GM18867 (cell line): ENCODE data around the gene THEMIS.
"Not testable (repeated sequence)": the region's sequence is repeated elsewhere in the genome, so short reads cannot be mapped to it uniquely, and the experiment has no call there.

ENCODE experiments used
- ATAC-seq: cut with Tn5 transposase; IDR thresholded peaks from one replicate; pipeline ENCODE4 v1.9.1; 2021; ENCODE audit warnings: mild to moderate bottlenecking, moderate library complexity; ENCODE audit not compliant: unreplicated experiment

THEMIS gene

DNA sequence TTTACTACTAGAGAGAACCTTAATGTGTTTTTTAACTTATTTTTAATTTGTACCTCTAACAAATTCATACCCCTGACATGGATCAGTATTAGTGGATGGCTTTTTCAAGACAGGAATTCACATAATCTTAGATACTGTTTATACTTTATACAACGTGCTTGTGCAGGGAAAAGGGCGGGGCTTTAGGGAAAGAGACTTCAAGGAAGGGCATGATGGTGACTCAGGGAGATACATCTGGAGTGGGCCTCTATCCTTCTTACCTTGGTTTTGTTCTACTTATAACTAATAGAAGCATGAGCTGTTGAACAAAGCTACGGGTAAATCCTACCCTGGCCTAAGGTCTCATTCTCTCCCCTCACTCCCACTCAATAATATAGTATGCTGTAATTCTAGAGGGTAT is 163.1 kb downstream of the THEMIS start:
- ATAC-seq, result no peak

DNA sequence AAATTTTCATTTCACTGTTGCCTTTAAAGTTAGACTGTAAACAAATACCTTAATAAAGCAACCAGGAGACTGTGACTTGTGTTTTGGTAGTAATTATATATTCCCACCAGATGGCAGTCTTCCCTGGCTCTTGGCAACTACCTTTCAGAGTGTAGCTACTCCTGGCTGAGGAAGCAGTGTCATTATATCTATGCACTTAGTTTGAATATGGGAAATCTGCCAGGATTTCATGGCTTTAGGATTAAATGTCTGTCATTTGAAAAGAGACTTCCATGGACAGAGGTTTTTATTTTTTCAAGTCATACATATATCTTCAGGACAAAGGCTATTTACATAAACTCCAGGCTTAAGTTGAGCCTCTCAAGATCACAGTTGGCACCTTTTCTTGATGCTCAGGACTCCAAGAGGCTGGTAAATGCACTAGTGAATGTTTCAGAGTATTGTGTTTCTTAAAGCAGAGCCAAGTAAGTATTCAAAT is 163.8 kb downstream of the THEMIS start:
- peak; percentile 95 for ATAC-seq

DNA sequence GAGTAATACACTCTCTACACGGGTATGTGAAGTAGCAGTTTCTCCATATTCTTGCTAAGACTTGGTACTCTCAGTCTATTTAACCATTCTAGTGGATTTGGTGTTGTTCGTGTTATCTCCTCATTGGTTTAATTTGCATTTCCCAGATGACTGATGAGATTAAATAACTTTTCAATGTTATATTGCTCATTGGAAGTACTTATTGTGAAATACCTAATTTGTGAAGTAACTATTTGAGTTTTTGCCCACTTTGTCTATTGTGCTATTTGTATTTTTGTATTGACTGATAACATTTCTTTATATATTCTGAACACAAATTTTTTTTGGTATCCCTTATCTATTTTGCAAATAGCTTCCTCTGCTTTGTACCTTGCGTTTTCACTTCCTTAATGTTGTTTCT is 167.9 kb downstream of the THEMIS start:
- no peak for ATAC-seq

DNA sequence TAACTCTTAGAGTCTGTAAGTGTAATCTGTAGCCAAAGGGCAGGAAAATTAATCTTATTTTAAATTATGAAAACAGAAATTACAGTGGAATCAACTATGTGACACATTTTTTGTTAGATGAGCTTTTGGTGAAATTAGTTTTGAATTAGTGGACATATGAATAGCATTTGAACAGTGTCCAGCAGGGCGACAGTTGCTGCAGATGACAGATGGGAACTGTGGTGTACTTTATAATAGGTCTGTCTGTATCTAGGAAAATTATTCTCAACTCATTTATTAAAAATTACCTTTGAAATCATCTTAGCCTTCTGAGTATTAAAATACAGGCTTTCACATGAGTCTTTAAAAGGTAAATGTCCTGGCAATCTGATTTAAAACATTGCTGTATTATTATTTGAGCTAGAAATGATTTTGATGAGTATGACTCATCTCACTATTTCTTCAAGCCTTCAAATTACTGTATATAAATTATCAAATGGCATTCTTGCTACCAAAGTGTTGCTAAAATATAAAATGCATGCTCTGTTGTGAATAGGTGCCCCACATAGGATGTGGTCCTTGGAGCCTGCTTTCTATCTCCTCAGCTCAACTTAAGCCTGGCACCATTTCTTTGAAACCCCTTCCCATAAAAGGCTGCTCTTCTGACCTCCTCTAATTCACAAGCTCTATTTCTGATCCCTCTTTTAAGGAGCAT is 173.5 kb downstream of the THEMIS start:
- ATAC-seq, result no peak

DNA sequence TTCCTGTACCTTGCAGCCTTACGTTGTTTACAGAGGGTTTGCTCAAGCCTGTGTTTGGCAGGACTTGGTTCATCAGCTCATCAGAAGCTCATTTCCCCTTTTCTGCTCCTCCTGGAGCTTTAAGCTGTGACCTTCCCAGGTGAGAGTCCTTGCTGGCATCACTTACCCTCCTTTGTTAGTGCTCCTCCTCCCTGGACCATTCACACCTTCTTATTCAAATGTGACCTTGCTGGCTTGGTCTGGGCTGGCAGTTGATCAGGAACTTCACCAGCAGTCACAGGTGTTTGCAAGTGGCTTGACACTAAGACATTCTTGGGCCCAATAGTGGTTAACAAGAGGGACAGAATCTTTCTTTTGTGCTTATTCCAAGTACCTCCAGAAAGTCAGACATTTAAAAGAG is 175.0 kb downstream of the THEMIS start:
- no peak for ATAC-seq

DNA sequence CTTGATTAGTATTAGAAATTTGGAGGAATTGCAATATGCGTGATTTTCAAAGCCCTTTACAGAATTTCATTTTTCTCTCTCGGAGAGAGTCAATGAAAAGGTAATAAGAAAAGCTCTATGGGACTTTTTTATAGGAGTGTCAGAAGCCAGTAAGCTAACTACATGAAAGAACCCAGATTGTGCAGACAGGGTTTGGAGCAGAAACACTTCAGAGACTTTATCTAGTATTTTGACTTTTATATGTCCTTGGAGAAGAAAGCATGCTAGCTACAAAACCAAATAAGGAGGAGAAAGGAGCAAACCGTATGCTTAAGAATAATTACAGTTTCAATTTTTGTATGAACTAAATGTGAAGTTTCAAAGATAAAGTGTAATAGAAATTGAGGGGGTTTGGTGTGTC is 182.2 kb downstream of the THEMIS start:
- ATAC-seq, result no peak

DNA sequence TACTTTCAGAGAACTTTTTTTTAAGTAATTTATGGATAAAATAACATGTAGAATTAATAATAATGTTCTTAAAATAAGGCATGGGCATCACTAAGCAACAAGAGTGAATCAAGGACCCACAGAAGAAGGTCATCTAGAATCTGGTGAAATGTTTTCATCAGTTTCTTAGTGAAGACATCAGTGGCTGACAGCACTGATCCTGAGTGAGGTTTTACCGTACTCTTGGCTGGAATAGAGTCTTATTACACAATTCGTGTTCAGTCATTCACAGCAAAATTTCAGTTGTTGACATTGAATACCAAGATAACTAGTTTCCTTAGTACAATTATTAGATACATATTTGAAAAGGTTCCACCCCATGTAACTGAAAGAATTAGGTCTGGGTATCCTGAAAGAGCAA is 183.5 kb downstream of the THEMIS start:
- no peak for ATAC-seq

DNA sequence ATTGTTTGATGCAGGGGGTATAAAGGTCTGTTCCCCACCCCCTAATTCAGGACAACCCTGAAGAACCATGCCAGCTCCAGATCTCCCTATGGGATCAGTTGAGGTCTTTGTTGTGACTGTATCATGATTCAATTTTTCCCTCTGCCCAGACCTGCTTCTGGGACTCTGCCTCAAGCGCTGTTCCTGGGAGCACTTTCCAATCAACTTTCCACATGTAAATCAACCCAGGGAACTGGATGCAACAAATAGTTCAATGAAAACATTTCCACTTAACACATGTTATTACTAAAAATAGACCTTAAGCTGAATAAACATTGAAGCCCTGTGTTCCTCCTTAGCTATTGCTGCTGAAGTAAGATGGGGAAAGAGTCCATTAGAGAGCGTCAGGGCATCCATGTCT is 184.4 kb downstream of the THEMIS start:
- no peak for ATAC-seq

DNA sequence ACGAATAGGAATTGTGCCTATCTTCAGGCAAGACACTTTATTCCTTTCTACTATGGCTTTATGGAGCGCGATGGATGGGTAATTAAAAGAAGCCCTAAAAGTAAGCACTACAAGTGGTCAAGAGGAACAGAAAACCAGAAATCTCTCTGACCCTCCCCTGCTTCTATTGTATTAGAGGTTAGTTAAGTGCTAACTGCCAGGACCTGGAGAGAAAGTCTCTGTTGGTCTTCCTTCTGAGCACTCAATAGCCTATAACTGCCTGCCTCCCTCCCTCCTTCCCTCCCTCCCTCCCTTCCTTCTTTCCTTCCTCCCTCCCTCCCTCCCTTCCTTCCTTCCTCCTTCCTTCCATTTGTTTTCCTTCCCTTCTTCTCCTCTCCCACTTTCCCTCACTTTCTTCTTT is 190.2 kb downstream of the THEMIS start:
- no peak for ATAC-seq

DNA sequence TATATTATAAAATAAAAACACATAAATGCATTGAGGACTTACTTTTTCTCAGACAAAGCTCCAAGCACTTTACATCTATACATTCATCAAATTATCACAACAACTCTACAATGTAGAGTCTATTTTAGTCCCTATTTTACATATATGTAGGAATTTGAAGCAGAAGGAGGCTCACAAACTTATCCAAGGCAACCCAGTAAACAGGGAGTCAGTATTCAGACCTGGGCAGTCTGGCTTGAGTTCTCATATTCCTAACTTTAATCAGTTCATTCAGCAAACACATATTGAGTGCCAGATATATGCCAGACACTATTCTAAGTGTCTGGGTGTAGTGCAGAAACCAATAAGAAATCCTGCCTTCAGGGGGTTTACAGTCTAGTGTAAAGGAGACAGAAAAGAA is 194.6 kb downstream of the THEMIS start:
- ATAC-seq, result no peak

DNA sequence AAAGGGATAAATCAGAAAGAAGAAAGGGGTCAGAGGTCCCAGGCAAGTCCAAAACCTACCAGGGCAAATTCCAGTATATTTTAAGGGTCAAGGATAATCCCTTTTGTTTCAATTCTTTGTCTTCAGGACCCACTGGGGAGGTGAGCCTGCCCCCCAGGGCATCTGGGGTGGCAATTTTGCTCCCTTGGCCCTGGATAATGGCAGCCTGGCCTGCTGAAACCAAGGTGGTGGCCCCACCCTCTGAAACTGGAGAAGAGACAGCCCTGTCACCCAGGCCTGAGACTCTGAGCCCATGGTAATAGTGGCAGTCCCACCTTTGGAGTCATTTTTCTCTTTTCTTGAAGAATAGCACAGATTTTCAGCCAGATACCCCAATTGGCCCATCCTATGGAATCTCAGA is 205.8 kb downstream of the THEMIS start:
- ATAC-seq, result no peak

DNA sequence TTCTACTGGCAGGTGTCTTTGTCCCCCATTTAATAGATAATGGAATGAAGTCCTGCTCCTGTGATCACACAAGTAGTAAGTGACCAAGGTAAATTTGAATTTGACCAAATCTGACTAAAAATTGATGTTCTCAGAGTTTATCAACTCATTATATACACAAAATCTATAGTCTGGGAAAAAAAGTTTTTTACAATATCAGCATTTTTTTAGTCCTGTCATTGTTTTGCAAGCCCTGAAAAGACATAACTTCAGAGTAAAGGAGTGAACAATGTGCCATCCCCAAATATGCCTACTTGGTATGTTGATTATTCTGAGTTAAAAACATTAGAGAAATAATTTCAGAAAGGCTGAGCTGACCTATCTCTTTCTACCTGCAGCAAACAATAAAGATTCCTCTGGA is 209.7 kb downstream of the THEMIS start:
- ATAC-seq, result no peak

DNA sequence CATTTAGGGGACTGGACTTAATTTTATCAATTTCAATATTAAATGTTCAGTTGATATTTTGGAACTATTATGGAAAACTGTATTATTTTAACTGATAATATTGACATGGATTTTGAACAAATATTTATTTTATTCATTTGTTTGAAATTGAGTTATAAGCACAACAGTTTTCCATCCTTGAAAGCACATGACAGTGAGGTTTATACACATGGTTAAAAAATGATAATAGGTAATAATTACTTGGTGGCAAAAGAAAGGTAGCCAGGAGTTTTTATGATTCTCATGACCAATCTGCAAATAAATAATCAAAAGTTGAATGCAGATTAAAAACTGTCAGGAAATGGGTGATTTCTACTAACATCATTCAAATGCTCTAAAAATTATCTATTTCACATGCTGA is 210.3 kb downstream of the THEMIS start:
- no peak for ATAC-seq

DNA sequence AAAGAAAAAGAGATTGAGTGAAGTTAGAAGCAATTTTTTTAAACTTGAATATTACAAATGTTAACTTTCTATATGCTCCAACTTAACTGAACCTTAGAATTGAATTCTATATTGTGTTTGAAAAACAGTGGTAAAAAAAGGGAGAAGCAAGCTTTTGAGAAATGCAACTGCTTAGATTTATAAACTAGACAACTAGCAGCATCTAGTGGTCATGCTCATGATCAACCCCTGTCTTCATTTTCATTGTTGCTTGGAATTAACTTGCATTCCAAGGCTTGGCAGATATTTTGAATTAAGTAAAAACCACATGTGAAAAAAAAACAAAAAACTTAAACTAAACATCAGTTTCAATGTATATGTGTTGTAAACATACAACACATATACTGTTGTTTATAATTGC is 210.8 kb downstream of the THEMIS start:
- no peak for ATAC-seq

DNA sequence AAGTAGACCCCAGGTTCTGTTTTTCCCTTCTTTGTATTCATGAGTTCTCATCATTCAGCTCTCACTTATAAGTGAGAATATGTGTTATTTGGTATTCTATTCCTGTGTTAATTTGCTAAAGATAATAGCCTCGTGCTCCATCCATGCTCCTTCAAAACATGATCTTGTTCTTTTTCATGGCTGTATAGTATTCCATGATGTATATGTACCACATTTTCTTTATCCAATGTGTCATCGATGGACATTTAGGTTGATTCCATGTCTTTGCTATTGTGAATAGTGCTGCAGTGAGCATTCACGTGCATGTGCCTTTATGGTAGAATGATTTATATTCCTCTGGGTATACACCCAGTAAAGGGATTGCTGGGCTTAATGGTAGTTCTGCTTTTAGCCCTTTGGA is 213.4 kb downstream of the THEMIS start:
- not testable (repeated sequence) for ATAC-seq

DNA sequence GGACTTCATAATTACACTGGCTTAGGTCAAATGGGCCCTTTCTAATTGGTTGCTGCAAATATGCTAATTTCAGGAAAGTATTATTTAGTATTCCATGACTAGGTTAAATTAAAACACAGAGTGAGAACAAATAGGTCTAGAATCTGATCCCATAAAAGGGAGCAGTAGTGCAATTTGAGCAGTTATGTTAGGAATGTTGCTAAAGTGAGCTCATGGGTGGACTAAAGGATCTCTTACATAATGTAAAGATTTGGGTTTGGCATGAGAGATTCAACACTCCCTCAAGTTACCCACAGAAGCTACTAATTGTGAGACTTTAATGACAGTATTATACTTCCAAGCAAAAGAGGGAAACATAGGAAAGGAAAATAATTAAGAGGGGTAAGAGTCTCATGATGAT is 214.8 kb downstream of the THEMIS start:
- no peak for ATAC-seq

DNA sequence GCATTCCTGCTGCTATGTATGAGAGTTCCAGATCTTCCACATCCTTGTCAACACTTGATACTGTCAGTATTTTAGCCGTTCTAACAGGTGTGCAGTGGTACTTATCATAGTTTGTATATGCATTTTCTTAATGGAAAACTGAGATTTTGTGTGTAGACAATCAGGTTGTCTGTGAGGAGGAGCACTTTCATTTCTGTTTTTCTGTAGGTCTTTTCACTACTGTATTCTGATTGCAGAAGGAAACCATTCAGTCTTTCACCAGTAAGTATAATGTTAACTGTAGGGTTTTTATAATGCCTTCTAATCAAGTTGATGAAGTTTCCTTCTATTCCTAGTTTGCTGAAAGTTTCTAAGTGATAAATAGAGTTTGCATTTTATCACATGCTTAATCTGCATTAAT is 216.4 kb downstream of the THEMIS start:
- no peak for ATAC-seq
